GM18526 (cell line): ENCODE measurements around the gene RAI1.

Experiments
- POLR2A ChIP-seq: IDR thresholded peaks from 3 replicates; pipeline ENCODE4 v1.6.1; 2011; ENCODE audit not compliant: insufficient read length; ENCODE audit errors: extremely low read depth

The RAI1 gene

DNA sequence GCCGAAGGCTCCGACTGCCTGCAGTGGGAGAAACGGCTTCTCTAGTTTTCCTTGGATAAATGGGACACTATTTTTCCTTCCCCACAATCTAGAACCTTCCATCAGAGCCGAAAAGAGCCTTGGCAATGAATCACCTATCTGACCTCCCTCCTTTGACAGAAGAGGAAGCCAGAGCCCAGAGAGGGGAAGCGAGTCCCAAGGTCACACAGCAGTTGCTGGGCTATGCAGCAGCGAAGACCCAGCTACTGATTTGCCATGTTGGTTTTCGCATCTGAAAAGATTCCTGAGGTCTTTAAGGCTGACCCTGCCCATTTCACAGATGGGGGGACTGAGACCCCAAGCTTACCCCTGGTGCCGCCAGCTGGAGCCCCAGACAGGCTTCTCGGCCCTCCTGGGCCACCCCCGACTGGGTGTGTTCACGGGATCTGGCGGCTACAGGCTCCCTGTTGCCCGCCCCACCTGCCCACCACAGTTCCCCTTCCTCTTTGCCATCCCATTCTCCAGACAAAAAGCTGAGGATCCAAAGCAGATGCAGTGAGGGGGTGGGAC is 45.9 kb downstream of the RAI1 start:
- TF ChIP-seq POLR2A, result no peak

DNA sequence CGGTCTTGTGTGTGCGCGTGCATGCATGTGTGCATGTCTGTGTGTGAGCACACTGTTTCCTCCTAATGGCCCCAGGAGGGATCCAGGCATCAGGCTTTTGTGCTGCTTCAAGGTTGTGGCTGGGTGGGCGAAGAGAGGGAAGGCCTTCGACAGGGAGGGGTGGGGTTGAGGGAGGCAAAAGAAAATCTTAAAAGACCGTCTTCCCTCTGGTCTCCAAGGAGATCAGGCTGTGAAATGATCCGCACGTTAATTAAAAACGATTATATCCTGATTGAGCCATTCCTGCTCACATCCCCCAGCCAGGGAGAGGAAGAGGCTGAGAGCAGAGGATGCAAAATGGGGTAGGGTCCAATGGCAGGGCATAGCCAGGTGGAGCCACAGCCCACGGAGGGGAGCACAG is 46.9 kb downstream of the RAI1 start:
- no peak for TF ChIP-seq POLR2A

DNA sequence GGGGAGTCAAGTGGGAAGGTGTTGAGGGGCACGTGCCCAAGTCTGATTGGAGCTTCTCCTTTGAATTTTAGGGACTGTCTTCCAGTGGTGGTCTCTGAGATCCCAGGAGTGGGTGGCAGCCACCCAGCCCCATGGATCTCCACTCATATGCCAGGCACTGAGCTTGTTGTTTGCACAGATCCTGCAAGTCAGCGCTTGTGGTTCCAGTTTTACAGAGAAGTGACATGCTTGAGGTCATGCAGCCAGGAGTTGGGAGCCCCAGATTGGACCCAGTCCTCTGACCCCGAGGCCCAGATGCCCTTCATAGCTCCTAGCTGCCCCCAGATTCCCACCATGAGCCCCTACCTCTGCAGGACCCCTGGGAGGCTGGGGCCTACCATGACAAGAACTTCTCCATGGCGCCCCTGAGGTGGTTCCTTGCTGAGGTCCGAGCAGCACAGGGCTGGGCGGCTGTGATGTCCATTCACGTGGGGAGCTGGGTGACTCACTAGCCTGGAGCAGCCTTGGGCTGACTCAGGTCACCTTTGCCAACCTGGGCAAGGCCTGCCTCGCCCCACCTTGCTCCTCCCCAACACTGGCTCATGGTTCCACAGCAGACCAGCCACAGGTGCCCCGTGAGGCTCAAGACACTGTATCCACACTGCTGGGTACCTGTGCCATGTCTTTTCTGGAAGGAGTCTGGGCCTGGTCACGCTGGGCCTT is 47.4 kb downstream of the RAI1 start:
- TF ChIP-seq POLR2A, result no peak

DNA sequence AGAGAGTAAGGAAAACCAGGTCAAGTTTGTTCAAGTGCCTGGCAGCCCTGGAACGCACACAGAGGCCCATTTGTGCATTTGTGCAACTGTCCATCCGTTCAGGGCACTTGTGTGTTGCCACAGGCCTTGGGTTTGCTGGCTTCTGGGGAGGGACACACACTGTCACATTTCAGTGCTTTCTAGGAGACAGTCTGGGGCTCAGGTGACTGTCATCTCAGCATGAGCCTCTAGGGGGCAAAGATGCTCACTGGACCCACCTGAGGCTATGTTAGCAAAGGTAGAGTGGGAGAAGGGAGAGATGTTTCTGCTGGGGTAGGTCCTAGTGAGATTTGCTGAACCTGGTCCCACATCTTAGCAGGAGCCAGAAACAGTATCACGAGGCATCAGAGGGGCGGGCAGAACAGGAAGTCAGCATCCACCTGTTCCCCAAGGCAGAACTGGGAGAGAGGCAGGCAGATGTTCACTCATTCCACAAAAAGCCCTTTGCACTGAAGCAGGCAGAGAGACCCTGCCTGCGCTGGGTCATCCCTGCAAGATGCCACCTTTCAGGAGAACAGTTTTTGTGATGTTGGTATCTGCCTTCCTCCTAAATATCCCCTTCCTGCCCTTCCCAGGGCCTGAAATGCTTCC is 48.5 kb downstream of the RAI1 start:
- TF ChIP-seq POLR2A, result no peak

DNA sequence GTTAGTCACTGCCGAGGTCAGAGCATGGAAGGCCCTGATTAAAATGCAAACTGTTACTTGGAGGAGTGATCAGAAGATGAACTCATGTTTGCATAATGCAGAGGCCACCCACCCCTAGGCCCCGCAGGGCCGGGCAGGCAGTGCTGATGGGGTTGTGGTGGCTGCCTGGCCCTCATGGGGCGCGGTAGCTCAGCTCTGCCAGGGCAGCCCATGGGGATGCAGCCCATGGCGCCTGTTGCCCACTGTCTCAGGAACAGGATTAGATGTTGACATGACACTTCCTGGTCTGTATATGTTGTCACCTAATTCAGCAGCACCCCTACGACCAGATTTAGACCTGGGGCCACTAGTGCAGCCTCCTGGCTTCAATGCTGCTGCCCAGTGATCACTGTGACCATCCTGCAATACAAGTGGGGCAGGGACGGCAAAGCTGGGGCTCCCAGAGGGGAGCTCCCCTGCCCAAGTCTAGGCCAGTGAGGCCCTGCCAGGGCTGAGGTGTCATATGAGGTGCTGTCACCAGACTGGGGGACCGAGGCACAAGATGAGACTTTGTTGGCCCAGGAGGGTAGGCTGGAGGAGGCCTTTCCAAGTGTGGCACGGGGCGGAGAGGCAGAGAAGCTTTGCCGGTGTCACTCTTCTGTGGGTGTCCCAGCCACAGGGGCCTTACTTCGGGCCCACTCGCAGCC is 49.1 kb downstream of the RAI1 start:
- no peak for TF ChIP-seq POLR2A

DNA sequence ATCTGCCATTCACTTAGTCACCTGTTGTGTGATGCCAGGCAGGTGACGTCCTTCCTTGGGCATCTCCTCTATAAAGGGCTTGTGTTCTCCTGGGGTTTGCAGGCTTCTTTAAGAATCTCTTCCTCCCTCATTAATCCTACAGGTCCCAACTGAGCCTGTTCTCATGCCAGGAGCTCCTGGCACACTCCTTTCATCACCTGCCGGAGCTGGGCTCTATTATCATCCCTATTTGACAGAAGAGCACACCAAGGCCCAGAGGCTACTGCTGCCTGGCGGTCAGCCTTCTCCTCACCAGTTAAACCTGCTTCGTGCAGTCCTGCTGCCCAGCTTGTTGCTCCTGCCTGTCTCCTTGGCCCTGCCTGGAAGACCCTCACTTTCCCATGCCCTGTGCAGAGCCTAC is 51.2 kb downstream of the RAI1 start:
- TF ChIP-seq POLR2A, result no peak

DNA sequence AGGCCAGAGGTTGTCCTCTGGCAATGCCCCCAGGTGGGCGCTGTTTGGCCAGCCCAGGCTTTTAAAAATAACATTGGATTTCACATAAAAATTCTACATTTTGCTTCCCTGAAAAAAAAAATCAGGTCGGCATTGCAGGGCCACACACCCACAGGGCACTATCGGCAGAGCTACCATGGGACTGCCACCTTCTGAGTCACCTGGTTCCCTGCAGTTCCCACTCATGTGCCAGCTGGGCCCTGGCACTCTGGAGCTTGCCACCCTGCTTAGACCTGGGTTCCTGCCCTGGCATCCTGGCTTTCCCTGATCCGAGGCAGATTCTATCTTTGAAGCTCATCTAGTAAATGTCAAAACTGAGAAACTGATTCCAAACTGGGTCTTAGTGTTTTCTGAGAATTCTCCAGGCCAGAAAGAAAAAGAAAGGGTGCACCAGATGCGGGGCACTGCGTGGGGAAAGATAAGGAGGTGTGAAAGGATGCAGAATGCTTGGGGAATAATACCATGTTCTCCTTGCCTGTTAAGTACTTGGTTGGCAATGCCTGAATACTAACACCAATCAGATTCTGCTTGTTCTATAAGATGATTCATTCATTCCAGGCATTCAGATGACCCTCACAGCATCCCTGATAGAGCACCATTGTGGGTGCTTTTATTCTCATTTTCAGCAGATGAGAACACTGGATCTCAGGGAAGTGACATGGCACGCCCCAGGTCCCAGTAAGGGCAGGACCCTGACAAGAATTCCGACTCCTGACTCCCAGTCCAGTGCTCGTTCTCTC is 51.8 kb downstream of the RAI1 start:
- no peak for TF ChIP-seq POLR2A

DNA sequence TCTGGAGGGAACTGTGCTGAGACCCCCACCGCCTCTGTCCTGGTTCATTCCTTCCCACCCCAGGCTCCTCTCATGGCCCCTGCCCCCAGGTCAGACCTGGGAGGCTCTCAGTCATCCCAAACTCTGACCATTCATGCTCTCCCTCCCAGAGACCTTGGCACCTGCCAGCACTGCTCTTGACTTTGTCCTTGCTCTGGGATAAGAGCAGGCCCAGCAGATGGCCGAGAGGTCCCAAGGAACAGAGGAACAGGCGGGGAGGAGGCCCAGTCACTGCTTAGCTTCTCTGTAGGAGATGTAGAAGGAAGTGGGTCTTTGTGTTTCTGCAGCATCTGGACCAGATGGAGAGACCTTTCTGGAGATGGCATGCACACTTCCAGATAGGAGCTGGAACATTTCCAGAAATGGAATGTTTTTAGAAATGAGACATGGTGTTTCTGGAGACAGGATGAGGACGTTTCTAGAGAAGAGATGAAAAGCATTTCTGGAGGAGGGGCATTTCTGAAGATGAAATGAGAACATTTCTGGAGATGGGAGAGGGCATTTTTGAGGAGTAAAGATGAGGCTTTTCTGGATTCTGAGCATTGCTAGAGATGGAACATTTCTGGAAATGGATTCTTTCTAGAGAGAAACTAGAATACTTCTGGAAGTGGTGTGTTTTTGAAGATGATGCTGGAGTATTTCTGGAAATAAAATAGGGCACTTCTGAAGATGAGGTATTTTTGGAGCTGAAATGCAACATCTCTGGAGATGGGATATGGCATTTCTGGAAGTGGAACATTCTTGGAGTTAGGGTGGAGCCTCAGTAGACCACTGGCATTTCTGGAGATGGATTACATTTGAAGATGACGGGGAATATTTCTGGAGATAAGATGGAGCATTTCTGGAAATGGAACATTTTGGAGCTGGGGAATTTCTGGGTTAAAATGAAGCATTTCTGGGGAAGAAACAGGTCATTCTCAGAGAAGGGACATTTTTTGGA is 55.2 kb downstream of the RAI1 start:
- no peak for TF ChIP-seq POLR2A

DNA sequence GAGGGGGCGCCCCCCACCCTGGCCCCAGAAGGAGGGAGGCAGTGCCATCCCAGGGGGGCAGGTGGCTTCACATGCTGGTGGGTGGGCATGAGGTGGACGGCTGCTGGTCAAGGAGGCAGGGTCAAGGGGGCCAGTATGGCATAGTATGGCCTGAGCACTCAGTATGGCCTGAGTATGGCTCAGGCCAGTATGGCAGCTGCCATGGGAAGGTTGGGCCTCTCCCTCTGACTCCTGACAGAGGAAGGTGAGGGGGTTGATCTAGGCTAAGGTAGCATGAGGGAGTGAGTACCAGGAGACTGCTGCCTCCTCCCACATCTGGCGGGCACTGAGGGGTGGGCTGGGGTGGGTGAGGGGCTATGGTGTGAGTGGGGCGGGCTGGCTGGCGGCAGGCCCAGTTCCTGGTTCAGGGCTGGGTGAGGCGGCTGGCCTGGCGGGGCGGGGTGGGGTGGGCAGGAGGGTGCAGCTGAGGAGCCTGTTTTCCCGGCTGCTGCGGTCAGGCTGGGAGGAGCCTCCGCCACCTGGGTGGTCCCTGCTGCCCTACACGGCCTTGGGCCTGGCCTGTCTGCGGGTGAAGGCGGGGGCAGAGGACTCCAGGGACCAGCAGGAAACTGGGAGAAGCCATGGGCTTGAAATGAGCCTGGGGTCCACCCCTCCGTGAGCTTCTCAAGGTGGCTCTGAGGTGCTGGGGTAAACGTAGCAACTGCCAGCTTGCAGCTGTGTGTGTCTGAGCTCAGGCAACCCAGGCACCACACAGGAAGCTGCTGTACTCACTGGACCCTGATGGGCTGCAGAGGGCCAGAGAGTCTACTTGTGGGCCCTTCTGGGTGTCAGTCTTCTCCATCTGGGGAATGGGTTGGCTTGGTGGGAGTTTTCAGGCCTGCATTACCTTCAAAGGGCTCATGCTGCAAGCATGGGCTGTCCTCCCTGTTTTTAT is 57.0 kb downstream of the RAI1 start:
- no peak for TF ChIP-seq POLR2A

DNA sequence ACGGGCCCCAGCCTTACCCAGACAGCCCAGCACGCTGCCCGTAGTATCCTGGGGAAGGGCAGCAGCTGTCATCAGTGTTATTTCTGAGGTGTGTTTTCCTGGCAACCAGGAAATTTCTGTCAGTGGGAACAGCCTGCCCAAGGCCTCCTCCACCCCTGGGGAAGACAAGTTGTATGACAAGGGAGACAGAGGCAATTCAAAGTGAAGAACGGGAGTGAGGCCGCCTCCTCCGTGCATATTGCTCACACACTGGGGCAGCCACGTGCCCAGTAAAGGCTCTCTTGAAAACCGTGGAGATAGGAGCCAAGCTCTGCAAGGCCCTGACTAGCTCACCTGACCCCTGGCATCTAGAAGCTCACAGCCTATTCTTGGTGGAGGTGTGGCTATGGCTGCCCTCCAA is 57.6 kb downstream of the RAI1 start:
- TF ChIP-seq POLR2A, result no peak

DNA sequence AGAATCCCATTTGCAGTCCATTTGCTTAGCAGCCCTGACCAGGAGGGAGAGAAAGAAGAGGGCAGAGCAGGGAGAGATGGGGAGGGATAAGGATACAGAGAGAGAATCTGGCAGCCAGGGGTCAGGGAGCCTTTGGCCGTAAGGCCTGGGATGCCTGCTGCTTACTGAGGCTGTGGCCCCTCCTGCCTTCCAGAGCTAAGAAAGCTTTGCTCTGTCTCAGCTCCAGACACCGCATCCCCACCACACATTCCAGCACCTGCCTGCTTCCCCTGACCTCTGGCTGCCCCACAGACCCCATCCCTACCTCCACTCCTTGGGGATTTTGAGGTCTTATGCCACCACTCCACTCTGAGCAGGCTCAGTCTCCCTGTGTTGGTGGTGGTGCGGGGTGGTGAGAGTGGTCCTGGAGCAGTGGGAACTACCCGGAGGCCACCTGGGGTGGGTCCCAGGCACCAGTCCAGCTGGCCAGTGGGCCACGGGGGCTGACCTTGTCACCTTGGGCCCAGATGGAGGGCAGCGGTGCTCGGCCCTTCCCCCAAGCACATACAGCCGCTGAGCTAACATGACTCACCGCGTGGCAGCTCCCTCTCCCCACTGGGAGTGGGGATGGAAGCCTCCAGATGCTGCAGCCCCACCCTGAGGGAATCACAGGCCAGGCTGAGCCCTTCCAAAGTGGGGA is 58.3 kb downstream of the RAI1 start:
- no peak for TF ChIP-seq POLR2A

DNA sequence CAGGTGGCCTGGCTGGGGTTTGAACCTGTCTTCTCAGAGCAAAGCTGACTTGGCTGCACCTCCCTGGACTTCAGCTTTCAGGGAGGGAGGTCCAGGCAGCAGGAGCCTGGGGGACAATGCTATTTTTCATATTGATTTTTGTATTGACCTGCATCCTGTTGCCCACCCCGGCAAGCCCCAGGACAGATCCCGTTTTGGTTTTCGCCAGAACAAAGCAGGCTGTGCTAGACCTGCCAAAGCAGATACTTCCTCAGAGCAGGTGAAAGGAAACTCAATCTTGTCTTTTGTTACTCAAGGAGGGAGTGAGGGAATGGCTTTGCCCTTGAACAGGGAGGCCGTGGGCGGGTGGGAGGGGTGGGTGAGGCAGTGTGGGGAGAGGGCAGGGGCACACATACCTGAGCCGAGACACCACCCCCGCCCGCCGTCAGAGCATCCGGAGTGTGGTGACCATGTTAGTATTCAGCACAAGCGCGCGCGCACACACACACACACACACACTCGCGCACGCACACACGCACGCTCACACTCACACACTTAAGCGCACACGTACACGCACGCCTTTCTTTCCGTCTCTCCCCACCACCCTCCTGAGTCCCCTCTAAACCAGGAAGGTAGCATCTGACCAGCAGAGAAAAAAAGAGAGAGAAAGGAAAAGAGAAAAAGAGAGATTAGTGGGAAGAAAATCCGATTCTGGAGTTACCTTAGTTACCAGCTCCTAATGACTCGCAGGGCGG is 59.5 kb downstream of the RAI1 start:
- TF ChIP-seq POLR2A, result no peak

DNA sequence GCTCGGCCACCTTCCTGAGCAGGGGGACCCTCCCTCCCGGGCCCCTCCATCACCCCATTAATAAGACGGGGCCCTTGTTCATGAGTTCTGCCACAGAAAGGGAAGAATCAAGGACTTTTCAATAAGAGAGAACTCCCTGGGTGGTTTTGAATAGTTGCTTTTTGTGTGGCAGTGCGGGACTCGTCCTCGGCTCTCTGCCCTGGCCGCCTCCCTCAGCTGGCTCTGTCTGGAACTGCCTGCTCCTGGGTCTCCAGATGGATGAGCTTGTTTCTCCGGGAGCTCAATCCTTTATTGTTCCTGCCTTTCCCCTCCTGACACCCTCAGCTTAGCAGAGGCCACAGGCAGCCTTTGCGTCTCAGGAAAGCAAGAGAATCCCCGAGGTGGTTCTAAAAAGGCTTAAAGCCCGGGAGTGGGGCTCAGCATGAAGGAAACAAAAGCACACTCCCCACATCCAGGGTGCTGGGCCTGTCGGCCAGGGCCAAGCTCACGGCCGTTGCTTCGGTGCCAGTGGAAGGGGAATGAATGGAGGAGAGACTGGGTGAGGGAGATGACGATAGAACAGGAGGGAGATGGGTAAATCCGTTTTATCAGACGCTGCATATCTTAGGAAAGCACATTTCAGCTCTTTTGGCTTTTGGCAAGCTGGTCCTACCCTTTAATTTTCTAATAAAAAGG is 60.2 kb downstream of the RAI1 start:
- no peak for TF ChIP-seq POLR2A
